ENCODE results near the gene GALNT10.

DNA sequence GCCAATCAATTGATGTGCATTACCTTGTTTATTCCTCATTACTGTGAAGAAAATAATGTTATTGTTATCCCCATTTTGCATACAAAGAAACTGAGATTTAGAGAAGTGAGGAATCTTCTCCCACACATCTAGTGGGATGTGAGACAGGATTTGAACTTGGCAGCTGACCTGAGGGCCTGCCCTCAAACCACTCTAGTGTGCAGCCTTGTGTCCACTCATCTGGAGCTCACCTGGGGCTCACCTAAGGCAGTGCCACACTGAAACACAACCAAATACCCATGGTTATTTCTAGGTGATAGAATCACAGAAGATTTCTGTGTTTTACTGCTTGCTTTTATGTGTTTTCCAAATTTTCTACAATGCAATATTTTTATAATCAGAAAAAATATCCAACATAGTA lies 160.6 kb downstream of the GALNT10 start:
- TF ChIP-seq, protein P1, sequence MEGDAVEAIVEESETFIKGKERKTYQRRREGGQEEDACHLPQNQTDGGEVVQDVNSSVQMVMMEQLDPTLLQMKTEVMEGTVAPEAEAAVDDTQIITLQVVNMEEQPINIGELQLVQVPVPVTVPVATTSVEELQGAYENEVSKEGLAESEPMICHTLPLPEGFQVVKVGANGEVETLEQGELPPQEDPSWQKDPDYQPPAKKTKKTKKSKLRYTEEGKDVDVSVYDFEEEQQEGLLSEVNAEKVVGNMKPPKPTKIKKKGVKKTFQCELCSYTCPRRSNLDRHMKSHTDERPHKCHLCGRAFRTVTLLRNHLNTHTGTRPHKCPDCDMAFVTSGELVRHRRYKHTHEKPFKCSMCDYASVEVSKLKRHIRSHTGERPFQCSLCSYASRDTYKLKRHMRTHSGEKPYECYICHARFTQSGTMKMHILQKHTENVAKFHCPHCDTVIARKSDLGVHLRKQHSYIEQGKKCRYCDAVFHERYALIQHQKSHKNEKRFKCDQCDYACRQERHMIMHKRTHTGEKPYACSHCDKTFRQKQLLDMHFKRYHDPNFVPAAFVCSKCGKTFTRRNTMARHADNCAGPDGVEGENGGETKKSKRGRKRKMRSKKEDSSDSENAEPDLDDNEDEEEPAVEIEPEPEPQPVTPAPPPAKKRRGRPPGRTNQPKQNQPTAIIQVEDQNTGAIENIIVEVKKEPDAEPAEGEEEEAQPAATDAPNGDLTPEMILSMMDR (IDR thresholded peaks at IDR 0.05) = no peak
- TF ChIP-seq CEBPB (IDR thresholded peaks at IDR 0.05) = no peak
- no peak for TF ChIP-seq EHMT2 (IDR thresholded peaks at IDR 0.05; ENCODE audit: low read depth)
- TF ChIP-seq ZFP36 (IDR thresholded peaks at IDR 0.05; ENCODE audit: borderline replicate concordance, partially characterized antibody) = no peak
- TF ChIP-seq HDAC2 (IDR thresholded peaks at IDR 0.05) = no peak
- no peak for TF ChIP-seq TP53 (CRISPR knock-in tag; IDR thresholded peaks at IDR 0.05)
- no peak for TF ChIP-seq RAD21 (conservative IDR thresholded peaks at IDR 0.05 in 1 of 2, IDR thresholded peaks at IDR 0.05 in 1 of 2)
- no peak for TF ChIP-seq POLR2A (IDR thresholded peaks at IDR 0.05; ENCODE audit: low read length)
